Measurements from ENCODE around the gene CAPSL. TPM values are rescaled to one million over a fixed set of nuclear protein-coding genes. Genes with fewer than 3 reads are reported as not detected.

CAPSL gene
- total and polyA plus RNA-seq, 2 of the 8 experiments (the other 6 are each of a cell fraction or from before 2014, with no cell fraction given) = not detected

GRCh38 chr5:35863159-35863558, 75.3 kb downstream of the CAPSL start:
- no peak overlapping the region for H3K23ac ChIP-seq (ENCODE audit: insufficient read length)
- ChIA-PET POLR2A (ENCODE audit: partially characterized antibody) (interaction anchor here (0.6 kb wide), 1 partner anchor 22 kb away, joined by 3 read pairs; no protein-coding TSS in a partner anchor), CTCF (ENCODE audit: partially characterized antibody) (interaction anchor here (0.6 to 1.4 kb wide), 4 partner anchors 12 to 631 kb away, joined by 3 to 4 read pairs (median 3); no protein-coding TSS in a partner anchor)
- H3K79me1 ChIP-seq (ENCODE audit: low read depth, low read length) = no peaks in the 10 kb centered on the region
- H3K18ac ChIP-seq (ENCODE audit: extremely low read depth, low read length) = no peak overlapping the region
- H4K91ac ChIP-seq (replicated peaks; ENCODE audit: insufficient read length, low read length) = no peak overlapping the region
- no peaks in the 10 kb centered on the region for H3K23me2 ChIP-seq (ENCODE audit: low read depth, low read length)
- H3K27me3 ChIP-seq (replicated peaks in 1 of 4; ENCODE audit: control insufficient read depth in 3 of 4, extremely low read depth in 1 of 4, insufficient read depth in 3 of 4, low read length in 3 of 4) = no peaks in the 10 kb centered on the region
- H3K79me2 ChIP-seq (ENCODE audit: control insufficient read depth in 1 of 2, insufficient read depth in 2 of 2, low read length in 2 of 2) = no peaks in the 10 kb centered on the region
- H3K27ac ChIP-seq (ENCODE audit: low read depth, low read length) = no peak overlapping the region
- H4K5ac ChIP-seq (ENCODE audit: insufficient read length, low read depth, low read length) = no peak overlapping the region
- DNase-seq (ENCODE audit: low read depth in 1 of 2, low spot score in 2 of 2) = no peak
- H2BK12ac ChIP-seq (ENCODE audit: low read depth, low read length) = no peak overlapping the region
- no peak overlapping the region for H3K4me2 ChIP-seq (ENCODE audit: insufficient read depth in 1 of 2, low read depth in 2 of 2, low read length in 2 of 2)
- no peak for FAIRE-seq
- no peak overlapping the region for H2BK5ac ChIP-seq (ENCODE audit: low read depth, low read length)
- no peaks in the 10 kb centered on the region for H3K9me3 ChIP-seq (ENCODE audit: insufficient read depth in 2 of 2, low read depth in 1 of 2, low read length in 1 of 2)
- no peaks in the 10 kb centered on the region; a peak in 1 of 8 replicates for H3K36me3 ChIP-seq (ENCODE audit: control insufficient read depth in 2 of 4, insufficient read depth in 4 of 4, low read length in 3 of 4)
- H3K14ac ChIP-seq (ENCODE audit: insufficient read length) = no peak overlapping the region
- H2AFZ ChIP-seq (ENCODE audit: low read length) = no peak overlapping the region
- H3K4me3 ChIP-seq (ENCODE audit: extremely low read depth in 1 of 4, insufficient read depth in 2 of 4, low read depth in 3 of 4, low read length in 4 of 4) = no peak overlapping the region
- no peak overlapping the region for H2BK120ac ChIP-seq (replicated peaks; ENCODE audit: low read depth, low read length)
- no peak overlapping the region; the same call in 1 of the 2 replicates for H2BK15ac ChIP-seq (ENCODE audit: low read length)
- H2AK5ac ChIP-seq (ENCODE audit: low read depth, low read length) = no peak overlapping the region
- H4K20me1 ChIP-seq (replicated peaks in 1 of 2; ENCODE audit: control insufficient read depth in 1 of 2, insufficient read depth in 2 of 2, low read length in 2 of 2) = no peaks in the 10 kb centered on the region
- H3K56ac ChIP-seq (replicated peaks; ENCODE audit: insufficient read length, low read depth, low read length) = no peak overlapping the region
- WGBS, 2 experiments (ENCODE audit: extremely low coverage in 1 of 2, insufficient coverage in 1 of 2, insufficient read length in 1 of 2, insufficient replicate concordance in 2 of 2, low coverage in 1 of 2, low lambda C conversion rate in 2 of 2, missing lambda C conversion rate in 1 of 2) = 97% methylated on average over 3 of the region's 3 CpGs; no CpG with 5 or more reads in 1 of the 2 experiments
- no peak overlapping the region for H4K8ac ChIP-seq (ENCODE audit: extremely low read depth, insufficient read depth, low read length)
- H3K9ac ChIP-seq (replicated peaks in 1 of 4; ENCODE audit: extremely low read depth in 1 of 4, low read depth in 3 of 4, low read length in 3 of 4) = no peak overlapping the region
- H3K4ac ChIP-seq (replicated peaks; ENCODE audit: insufficient read length, low read depth, low read length) = no peak overlapping the region
- H2BK20ac ChIP-seq (ENCODE audit: low read length) = no peak overlapping the region
- H3K4me1 ChIP-seq (replicated peaks in 1 of 4; ENCODE audit: control insufficient read depth in 3 of 4, insufficient read depth in 4 of 4, low read length in 3 of 4) = peaks cover 0 to 7% (median 2%) of the 10 kb centered on the region in 4 experiments; a peak in 3 of 7 replicates
- TF ChIP-seq CTCF (IDR thresholded peaks at IDR 0.05; ENCODE audit: control extremely low read depth in 1 of 3, insufficient read depth in 1 of 3, low read depth in 1 of 3, low read length in 3 of 3) = no peak
